Stimulated activated naive CD4-positive, alpha-beta T cell (primary cell): ENCODE results near the gene PLIN4.

ENCODE experiments used
- DNase-seq, 6 experiments: peaks; one replicate each; lab custom pipeline; 2025; lab: John Stamatoyannopoulos, UW

Gene PLIN4

DNA sequence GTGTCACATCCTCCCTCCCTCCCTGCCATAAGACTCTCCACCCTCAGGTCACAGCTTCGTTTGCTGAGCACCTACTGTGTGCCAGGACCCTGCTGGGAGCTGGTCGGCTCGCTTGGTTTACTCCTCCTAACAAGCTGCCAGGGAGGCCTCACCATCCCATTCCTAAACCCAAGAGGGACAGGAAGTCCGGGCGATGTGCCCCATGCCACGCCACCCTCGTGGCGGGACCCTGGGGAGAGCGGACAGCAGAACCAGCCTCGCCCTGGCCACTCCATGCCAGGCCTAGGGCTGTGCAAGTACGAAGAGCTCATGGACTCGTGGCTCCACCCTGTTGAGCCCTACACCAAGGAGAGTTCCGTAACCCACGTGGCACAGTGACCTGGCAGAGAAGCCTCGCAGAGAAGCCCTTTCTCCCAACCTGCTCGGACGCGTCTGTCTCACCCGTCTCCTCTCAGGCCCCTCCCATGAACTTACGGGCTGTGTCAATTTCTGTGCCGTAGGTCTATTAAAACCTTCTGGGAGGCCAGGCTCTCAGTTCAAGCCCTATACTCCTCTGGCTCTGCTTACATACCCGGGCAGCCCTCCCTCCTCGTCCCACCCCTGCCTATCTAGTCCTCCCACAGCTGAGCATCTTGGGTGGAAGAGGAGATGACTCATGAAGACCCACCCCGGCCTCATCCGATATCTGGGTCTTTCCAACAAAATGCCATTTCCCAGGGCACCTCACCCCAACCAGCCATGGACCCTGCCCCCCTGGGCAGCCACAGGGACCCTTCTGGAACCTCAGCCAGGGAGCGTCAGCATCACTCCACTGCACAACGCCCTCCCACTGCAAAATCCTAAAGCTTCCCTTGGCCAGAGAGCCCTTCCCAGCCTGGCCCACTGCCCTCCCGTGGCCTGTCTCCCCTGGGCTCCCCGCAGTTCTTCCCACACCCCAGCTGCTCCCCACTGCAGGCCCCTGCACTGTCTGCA is 63.3 kb downstream of the PLIN4 start:
- no peak for DNase-seq

GRCh38 chr19:4453232-4454179 is 64.8 kb downstream of the PLIN4 start:
- DNase-seq: no peak

- DNase-seq: no peak
These were observed 65.9 kb downstream of the PLIN4 start for GRCh38 chr19:4452230-4452990.
